Measurements from ENCODE around the gene STK32B.
A peak's percentile ranks its signal among the peaks of the same experiment; 100 is the strongest.

STK32B gene

DNA sequence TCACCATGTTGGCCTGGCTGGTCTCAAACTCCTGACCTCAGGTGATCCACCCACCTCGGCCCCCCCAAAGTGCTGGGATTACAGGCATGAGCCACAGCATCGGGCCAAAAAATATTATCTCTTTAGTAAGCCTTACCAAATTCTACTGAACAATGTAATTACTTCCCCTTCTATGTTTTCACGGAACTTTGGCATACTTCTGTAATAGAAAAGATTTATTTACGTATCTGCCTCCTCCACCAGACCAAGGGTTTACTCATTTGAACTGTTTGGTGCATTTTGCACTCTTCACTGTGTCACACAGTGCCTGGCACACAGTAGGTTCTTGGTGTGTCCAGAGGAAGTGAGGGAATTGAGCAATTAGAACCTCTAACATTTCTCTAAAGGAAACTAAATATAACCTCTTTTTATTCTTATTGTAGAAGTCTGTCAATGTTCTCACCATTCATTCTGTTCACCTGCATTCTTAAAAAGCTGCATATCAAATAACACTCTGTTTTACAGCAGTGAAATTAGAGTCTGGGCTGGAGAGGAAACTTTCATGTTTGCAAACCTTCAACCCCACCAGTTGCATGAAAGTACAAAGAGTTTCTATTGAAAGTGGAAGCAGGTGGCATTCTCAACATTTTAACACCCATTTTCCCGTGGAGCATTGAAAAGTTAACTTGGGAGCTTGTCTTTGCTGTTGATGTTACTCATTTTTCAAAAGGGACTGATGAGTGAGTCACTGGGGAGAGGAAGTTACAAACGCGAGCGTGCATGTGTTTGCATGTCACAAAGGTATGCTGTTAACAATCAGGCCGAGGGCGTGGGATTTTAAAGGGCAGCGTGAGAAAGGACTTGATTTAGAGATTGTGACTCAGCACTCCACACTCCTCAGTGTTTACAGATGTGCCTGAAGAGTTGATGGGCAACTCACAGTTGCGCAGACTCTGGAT, 314.1 kb downstream of the STK32B start:
- Histone ChIP-seq H3K4me3 (ENCODE audit: low read length) (no peak overlapping the region), H3K27ac (ENCODE audit: low read depth, low read length) (peak overlapping the region; percentile 39; the same call in 1 of the 2 replicates), H3K9ac (ENCODE audit: low read depth, low read length) (no peak overlapping the region), H3K4me1 (ENCODE audit: insufficient read depth, low read length) (peaks cover 11% of the 10 kb centered on the region; the same call in 1 of the 2 replicates), H3K9me3 (ENCODE audit: insufficient read depth, low read depth, low read length) (no peaks in the 10 kb centered on the region), H3K27me3 (ENCODE audit: insufficient read depth, low read length) (no peaks in the 10 kb centered on the region), H3K36me3 (ENCODE audit: insufficient read depth, low read length) (no peaks in the 10 kb centered on the region)
- 53% methylated on average over 11 of the region's 12 CpGs for WGBS

DNA sequence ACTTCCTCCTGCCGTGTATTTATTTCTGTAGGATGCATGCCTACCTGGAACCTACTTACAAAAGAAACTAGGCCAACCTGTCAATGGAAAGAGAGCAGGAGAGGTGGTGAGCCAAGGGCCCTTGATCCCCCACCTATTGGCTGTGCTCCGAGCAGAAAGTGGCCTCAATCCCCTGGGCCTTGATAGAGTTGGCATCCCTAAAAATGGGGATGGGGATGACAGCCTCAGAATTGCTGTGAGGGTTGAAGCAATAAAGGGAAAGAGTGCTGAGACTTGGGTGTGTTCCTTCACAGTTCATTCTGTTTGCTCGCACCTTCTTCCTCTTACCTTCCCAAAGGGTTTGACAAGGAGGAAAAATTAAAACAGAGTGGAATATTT, 314.7 kb downstream of the STK32B start:
- Histone ChIP-seq H3K9me3 (ENCODE audit: insufficient read depth, low read depth, low read length) (no peaks in the 10 kb centered on the region), H3K36me3 (ENCODE audit: insufficient read depth, low read length) (no peaks in the 10 kb centered on the region), H3K9ac (ENCODE audit: low read depth, low read length) (0 out of 2 replicates have a peak overlapping the region, but pooled peaks have one; percentile 21), H3K4me1 (ENCODE audit: insufficient read depth, low read length) (peaks cover 11% of the 10 kb centered on the region; the same call in 1 of the 2 replicates), H3K27me3 (ENCODE audit: insufficient read depth, low read length) (no peaks in the 10 kb centered on the region), H3K4me3 (ENCODE audit: low read length) (no peak overlapping the region), H3K27ac (ENCODE audit: low read depth, low read length) (no peak overlapping the region; the same call in 1 of the 2 replicates)
- 73% methylated on average over 2 of the region's 3 CpGs for WGBS

DNA sequence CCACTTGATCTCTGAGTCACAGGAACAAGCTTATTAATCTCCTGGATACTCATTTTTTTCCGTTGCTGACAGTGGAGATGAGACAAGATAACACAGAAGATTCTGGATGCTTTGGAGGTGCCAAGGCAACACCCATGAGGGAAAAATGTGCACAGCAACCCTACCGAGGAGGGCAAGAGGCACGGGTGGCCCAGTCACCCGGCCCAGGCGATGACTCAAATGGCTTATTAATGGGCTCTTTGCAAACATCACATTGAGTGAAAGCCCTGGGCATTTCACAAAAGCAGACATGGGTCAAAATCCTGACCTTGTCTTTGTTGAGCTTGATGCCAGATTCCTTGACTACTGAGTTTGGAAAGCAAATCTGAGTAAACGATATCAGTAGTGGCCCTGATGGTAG, 315.1 kb downstream of the STK32B start:
- no peak overlapping the region for H3K4me3 ChIP-seq (ENCODE audit: low read length)
- H3K9me3 ChIP-seq (ENCODE audit: insufficient read depth, low read depth, low read length): no peaks in the 10 kb centered on the region
- WGBS: 88% methylated on average over 6 of the region's 6 CpGs
- no peaks in the 10 kb centered on the region for H3K27me3 ChIP-seq (ENCODE audit: insufficient read depth, low read length)
- H3K4me1 ChIP-seq (ENCODE audit: insufficient read depth, low read length): peaks cover 11% of the 10 kb centered on the region; the same call in 1 of the 2 replicates
- H3K27ac ChIP-seq (ENCODE audit: low read depth, low read length): no peak overlapping the region
- H3K9ac ChIP-seq (ENCODE audit: low read depth, low read length): no peak overlapping the region
- no peaks in the 10 kb centered on the region for H3K36me3 ChIP-seq (ENCODE audit: insufficient read depth, low read length)

DNA sequence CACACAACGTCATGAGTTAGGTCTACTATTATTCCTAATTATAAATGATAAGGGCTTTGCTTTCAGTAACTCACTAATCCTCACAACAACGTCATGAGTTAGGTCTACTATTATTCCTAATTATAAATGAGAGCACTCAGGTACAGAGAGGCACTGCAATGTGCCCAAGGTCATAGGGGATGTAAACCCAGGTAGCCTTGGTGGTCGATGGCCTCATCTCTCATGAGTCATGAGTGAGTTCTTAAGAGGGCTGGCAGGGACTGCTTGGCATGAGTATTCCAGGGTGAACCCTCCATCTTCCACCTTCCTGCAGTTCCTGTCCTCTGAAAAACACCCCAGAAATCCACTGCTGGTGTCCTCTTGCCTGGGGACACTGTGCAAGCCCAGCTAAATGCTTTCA, 317.1 kb downstream of the STK32B start:
- H3K4me1 ChIP-seq (ENCODE audit: insufficient read depth, low read length): peaks cover 11% of the 10 kb centered on the region; the same call in 1 of the 2 replicates
- H3K9ac ChIP-seq (ENCODE audit: low read depth, low read length): no peak overlapping the region
- H3K9me3 ChIP-seq (ENCODE audit: insufficient read depth, low read depth, low read length): no peaks in the 10 kb centered on the region
- H3K36me3 ChIP-seq (ENCODE audit: insufficient read depth, low read length): no peaks in the 10 kb centered on the region
- 92% methylated on average over 1 of the region's 3 CpGs for WGBS
- no peak overlapping the region for H3K4me3 ChIP-seq (ENCODE audit: low read length)
- H3K27me3 ChIP-seq (ENCODE audit: insufficient read depth, low read length): no peaks in the 10 kb centered on the region
- H3K27ac ChIP-seq (ENCODE audit: low read depth, low read length): no peak overlapping the region

DNA sequence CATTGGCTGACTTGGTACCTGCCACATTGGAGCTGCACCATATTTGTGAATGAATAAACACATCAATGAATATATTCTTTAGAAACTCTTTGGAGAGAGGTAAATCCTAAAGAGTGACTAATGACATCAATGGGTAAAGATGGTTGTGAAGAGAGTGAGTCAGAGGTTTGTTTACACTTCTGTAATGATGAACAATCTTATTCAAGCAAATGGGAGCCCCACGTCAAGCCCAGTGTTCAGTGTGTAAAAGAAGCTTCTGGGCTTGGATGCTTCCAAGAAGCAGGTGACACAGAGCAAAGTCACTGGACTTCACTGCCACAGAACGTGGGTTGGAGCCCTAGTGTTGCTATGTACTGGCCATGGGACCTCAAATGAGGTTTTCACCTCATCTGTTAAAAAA, 319.0 kb downstream of the STK32B start:
- H3K27me3 ChIP-seq (ENCODE audit: insufficient read depth, low read length): no peaks in the 10 kb centered on the region
- 83% methylated on average over 2 of the region's 2 CpGs for WGBS
- H3K9ac ChIP-seq (ENCODE audit: low read depth, low read length): no peak overlapping the region

DNA sequence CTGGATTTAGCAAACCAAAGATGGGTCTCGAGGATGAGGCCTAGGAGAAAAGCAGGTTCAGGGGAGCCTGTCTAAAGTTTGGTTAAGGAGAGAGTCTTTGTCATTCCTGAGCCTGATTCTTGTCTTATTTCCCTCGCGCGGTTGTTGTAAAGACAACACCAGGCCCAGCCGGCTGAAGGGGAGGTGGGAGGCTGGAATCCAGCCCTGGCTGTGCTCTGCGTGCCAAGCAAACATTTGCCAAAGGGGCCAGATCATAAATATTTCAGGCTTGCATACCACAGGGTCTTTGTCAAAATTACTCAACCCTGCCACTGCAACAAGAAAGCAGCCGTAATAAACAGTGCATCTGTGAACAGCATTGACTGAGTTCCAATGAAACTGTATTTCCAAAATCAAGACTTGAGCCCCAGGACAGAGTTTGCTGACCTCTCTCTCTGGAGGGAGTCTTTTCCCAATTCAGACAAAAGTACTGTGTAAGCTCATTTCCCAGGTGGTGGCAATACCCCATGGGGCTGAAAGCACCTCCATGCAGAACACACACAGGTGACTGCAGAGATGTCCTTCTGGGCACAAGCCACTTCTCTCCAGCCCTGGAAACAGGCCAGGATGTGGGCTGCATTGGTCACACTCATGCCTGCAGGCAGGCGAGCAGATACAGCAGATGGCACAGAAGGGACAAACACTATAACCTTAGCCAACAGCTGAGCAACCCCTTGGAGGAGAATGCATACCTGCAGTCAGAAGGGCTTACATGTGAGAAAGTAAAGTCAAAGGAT, 320.3 kb downstream of the STK32B start:
- Histone ChIP-seq H3K9ac (ENCODE audit: low read depth, low read length) (no peak overlapping the region), H3K36me3 (ENCODE audit: insufficient read depth, low read length) (no peaks in the 10 kb centered on the region), H3K27ac (ENCODE audit: low read depth, low read length) (no peak overlapping the region), H3K27me3 (ENCODE audit: insufficient read depth, low read length) (no peaks in the 10 kb centered on the region), H3K4me1 (ENCODE audit: insufficient read depth, low read length) (no peaks in the 10 kb centered on the region), H3K4me3 (ENCODE audit: low read length) (no peak overlapping the region), H3K9me3 (ENCODE audit: insufficient read depth, low read depth, low read length) (peaks cover 4% of the 10 kb centered on the region; the same call in 1 of the 2 replicates)
- WGBS: 90% methylated on average over 8 of the region's 8 CpGs

More for the DNA sequence above, 319.0 kb downstream of the STK32B start:
- no peak overlapping the region for H3K27ac ChIP-seq (ENCODE audit: low read depth, low read length)
- no peaks in the 10 kb centered on the region for H3K36me3 ChIP-seq (ENCODE audit: insufficient read depth, low read length)
- H3K9me3 ChIP-seq (ENCODE audit: insufficient read depth, low read depth, low read length): peaks cover 4% of the 10 kb centered on the region; the same call in 1 of the 2 replicates
- H3K4me3 ChIP-seq (ENCODE audit: low read length): no peak overlapping the region
- H3K4me1 ChIP-seq (ENCODE audit: insufficient read depth, low read length): peaks cover 9% of the 10 kb centered on the region; the same call in 1 of the 2 replicates

DNA sequence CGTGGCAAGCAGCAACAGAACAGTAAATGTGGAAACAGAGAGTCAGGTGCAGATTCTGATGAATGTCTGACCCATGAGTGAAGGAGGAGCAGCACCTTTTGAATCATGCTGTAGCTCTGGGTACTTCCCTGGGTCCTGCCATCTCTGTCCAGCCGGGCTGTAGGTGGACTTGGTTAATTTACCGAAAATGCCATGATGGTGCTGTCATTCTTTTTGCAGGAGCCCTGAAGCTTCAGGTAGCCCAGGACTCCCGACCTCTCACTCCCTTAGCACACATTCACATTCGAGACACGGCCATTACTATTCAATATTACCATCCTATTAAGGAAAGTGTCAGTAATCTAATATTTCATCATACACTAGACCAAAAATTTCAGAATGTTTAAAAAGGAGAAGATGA, 320.9 kb downstream of the STK32B start:
- no peak overlapping the region for H3K27ac ChIP-seq (ENCODE audit: low read depth, low read length)

DNA sequence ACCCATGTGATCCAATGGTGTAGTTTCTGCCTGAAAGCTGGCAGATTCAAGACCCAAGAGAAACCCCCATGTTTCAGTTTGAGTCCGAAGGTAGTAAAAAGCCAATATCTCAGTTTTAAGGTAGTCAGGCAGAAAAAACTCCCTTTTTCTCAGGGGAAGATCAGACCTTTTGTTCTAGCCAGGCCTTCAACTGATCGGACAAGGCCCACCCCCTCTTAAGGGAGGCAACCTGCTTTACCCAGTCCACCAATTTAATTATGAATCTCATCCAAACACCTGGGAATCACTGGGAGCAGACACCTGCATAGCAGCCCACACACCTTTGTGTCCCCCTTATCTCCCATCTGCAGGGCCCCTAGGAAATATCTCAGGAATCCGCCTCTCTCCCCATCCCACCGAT, 322.0 kb downstream of the STK32B start:
- WGBS: 95% methylated on average over 4 of the region's 4 CpGs
- H3K27ac ChIP-seq (ENCODE audit: low read depth, low read length): no peak overlapping the region
- peaks cover 7% of the 10 kb centered on the region; the same call in 1 of the 2 replicates for H3K9me3 ChIP-seq (ENCODE audit: insufficient read depth, low read depth, low read length)
- no peaks in the 10 kb centered on the region for H3K36me3 ChIP-seq (ENCODE audit: insufficient read depth, low read length)
- H3K27me3 ChIP-seq (ENCODE audit: insufficient read depth, low read length): no peaks in the 10 kb centered on the region
- no peak overlapping the region for H3K4me3 ChIP-seq (ENCODE audit: low read length)
- H3K4me1 ChIP-seq (ENCODE audit: insufficient read depth, low read length): no peaks in the 10 kb centered on the region
- no peak overlapping the region for H3K9ac ChIP-seq (ENCODE audit: low read depth, low read length)

More for the DNA sequence above, 320.9 kb downstream of the STK32B start:
- H3K27me3 ChIP-seq (ENCODE audit: insufficient read depth, low read length): no peaks in the 10 kb centered on the region
- 91% methylated on average over 6 of the region's 6 CpGs for WGBS
- H3K36me3 ChIP-seq (ENCODE audit: insufficient read depth, low read length): no peaks in the 10 kb centered on the region
- H3K9me3 ChIP-seq (ENCODE audit: insufficient read depth, low read depth, low read length): peaks cover 4% of the 10 kb centered on the region; the same call in 1 of the 2 replicates
- H3K4me3 ChIP-seq (ENCODE audit: low read length): no peak overlapping the region
- H3K4me1 ChIP-seq (ENCODE audit: insufficient read depth, low read length): no peaks in the 10 kb centered on the region
- H3K9ac ChIP-seq (ENCODE audit: low read depth, low read length): no peak overlapping the region

DNA sequence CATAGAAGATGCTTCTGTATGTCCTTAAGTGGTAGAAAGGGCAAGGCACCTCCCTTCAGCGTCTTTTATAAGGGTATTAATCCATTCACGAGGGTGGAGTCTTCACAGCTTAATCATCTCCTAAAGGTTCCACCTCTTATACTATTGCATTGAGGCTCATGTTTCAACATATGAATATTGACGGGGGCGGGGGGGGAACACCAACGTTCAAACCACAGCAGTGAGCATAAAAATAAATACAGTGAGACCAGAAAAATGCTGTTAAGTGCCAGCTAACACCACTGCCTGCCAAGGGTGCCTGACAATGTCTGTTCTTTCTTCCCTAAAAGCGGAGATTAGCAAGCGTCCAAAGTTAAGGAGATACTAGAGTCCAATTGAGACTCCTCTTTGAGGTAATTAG, 323.3 kb downstream of the STK32B start:
- H3K27ac ChIP-seq (ENCODE audit: low read depth, low read length): no peak overlapping the region
- 88% methylated on average over 7 of the region's 7 CpGs for WGBS
- peaks cover 7% of the 10 kb centered on the region; the same call in 1 of the 2 replicates for H3K9me3 ChIP-seq (ENCODE audit: insufficient read depth, low read depth, low read length)
- H3K36me3 ChIP-seq (ENCODE audit: insufficient read depth, low read length): no peaks in the 10 kb centered on the region
- H3K9ac ChIP-seq (ENCODE audit: low read depth, low read length): no peak overlapping the region
- no peaks in the 10 kb centered on the region for H3K4me1 ChIP-seq (ENCODE audit: insufficient read depth, low read length)
- no peaks in the 10 kb centered on the region for H3K27me3 ChIP-seq (ENCODE audit: insufficient read depth, low read length)
- H3K4me3 ChIP-seq (ENCODE audit: low read length): no peak overlapping the region

DNA sequence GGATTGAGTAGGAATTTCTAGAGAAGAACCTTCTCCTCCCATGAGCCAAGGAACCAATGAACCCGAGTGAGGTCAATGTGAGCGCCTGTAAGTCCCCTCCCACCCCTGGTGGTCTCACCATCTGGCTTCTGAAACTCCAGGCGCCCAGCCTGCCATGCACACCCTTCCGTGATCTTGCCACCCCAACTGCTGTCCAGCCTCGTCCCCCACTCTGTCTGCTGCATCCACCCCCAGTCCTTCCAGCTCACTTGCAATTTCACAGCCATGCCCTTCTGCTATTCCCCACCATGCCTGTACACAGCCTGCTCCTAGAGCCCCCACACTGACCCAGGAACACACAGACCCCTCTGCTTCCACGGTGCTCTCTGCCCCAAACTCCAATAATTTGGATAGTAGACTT, 323.7 kb downstream of the STK32B start:
- H3K9ac ChIP-seq (ENCODE audit: low read depth, low read length): no peak overlapping the region
- no peak overlapping the region for H3K27ac ChIP-seq (ENCODE audit: low read depth, low read length)
- H3K27me3 ChIP-seq (ENCODE audit: insufficient read depth, low read length): no peaks in the 10 kb centered on the region
- peaks cover 7% of the 10 kb centered on the region; the same call in 1 of the 2 replicates for H3K9me3 ChIP-seq (ENCODE audit: insufficient read depth, low read depth, low read length)
- no peaks in the 10 kb centered on the region for H3K36me3 ChIP-seq (ENCODE audit: insufficient read depth, low read length)
- WGBS: 92% methylated on average over 6 of the region's 6 CpGs
- H3K4me1 ChIP-seq (ENCODE audit: insufficient read depth, low read length): no peaks in the 10 kb centered on the region
- H3K4me3 ChIP-seq (ENCODE audit: low read length): no peak overlapping the region

DNA sequence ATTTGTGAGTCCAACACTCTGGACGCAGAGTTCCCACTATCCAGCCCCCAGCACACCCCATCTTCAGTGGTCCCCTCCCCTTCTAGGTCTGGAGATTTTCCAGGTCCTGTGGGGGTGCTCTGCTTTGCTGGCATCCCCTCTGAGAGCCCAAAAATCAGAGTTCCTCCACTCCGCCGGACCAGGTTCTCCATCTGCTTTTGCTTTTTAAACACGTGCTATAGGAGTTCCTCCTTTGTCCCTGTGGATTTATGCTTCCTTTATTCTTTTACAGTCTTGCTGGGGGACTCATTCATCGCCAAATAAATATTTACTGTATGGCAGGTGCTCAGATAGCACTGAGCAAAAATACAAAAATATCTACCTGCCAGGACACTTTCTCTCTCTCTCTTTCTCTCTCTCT, 324.7 kb downstream of the STK32B start:
- Histone ChIP-seq H3K9me3 (ENCODE audit: insufficient read depth, low read depth, low read length) (peaks cover 7% of the 10 kb centered on the region; the same call in 1 of the 2 replicates), H3K4me3 (ENCODE audit: low read length) (no peak overlapping the region), H3K4me1 (ENCODE audit: insufficient read depth, low read length) (no peaks in the 10 kb centered on the region), H3K27me3 (ENCODE audit: insufficient read depth, low read length) (no peaks in the 10 kb centered on the region), H3K9ac (ENCODE audit: low read depth, low read length) (no peak overlapping the region), H3K27ac (ENCODE audit: low read depth, low read length) (no peak overlapping the region), H3K36me3 (ENCODE audit: insufficient read depth, low read length) (no peaks in the 10 kb centered on the region)
- 95% methylated on average over 5 of the region's 5 CpGs for WGBS

Data from HUES64 (cell line).